HepG2 (cell line): ENCODE results near the gene ADAMTS4. TPM values are rescaled to one million over a fixed set of nuclear protein-coding genes. Genes with fewer than 3 reads are reported as not detected.

ENCODE experiments used
- ELF4 ChIP-seq: sonication (generic); formaldehyde crosslinking; IDR thresholded peaks from 2 replicates; pipeline ENCODE4 v1.5.0; 2020; ENCODE audit warnings: missing genetic modification reagents, mild to moderate bottlenecking, moderate library complexity, borderline replicate concordance
- POLR2A ChIP-seq, 2 experiments: IDR thresholded peaks; 2 replicates each; pipeline ENCODE4 v1.6.1; 2011; ENCODE audit warnings: low read depth in 2 of 2, low read length in 2 of 2, mild to moderate bottlenecking in 1 of 2, moderate library complexity in 1 of 2; ENCODE audit not compliant: insufficient read depth in 1 of 2
- ZNF205 ChIP-seq: IDR thresholded peaks from 2 replicates; pipeline ENCODE4 v1.6.1; 2018; ENCODE audit warnings: missing biosample characterization, missing genetic modification reagents
- ZNF343 ChIP-seq: sonication (generic); formaldehyde crosslinking; IDR thresholded peaks from 2 replicates; pipeline ENCODE4 v1.4.0; 2020; ENCODE audit warnings: mild to moderate bottlenecking, missing genetic modification reagents
- polyA plus RNA-seq, 8 experiments: library from polyadenylated mRNA; depleted of rRNA in 3 of 8; stranded (reverse) in 7 of 8; unstranded in 1 of 8; fragments of >200 nt; fragmentation: Illumina TruSeq in 4 of 8; extraction: Trizol in 4 of 8; gene quantifications; 2 replicates each; pipeline versions ENCODE4 v1.2.1 to v1.2.3, GENCODE V29; 2011 to 2016; ENCODE audit warnings: low read depth in 4 of 8, missing spikeins in 1 of 8, mixed read lengths in 1 of 8; ENCODE audit not compliant: insufficient read depth in 1 of 8
- total RNA-seq, 5 experiments: library from RNA; depleted of rRNA; stranded (reverse); fragments of >200 nt; fragmentation: Illumina TruSeq; extraction: Trizol; gene quantifications; 2 replicates each; pipeline ENCODE4 v1.2.3, GENCODE V29; 2016; ENCODE audit warnings: low read depth in 1 of 5
- TF ChIP-seq, protein P1 (sequence below): sonication (generic); formaldehyde crosslinking; conservative IDR thresholded peaks from 2 replicates; pipeline ENCODE4 v1.4.0; 2020; ENCODE audit warnings: mild to moderate bottlenecking, missing genetic modification reagents, moderate library complexity
- TF ChIP-seq, protein P2 (sequence below): sonication (generic); formaldehyde crosslinking; IDR thresholded peaks from 2 replicates; pipeline ENCODE4 v1.5.1; 2020; ENCODE audit warnings: mild to moderate bottlenecking, missing genetic modification reagents, borderline replicate concordance
- TF ChIP-seq, protein P3 (sequence below): IDR thresholded peaks from 2 replicates; pipeline ENCODE4 v1.6.1; 2016; ENCODE audit warnings: missing genetic modification reagents, missing compliant biosample characterization

ADAMTS4 gene
- total and polyA plus RNA-seq, 2 of the 13 experiments (the other 11 are each of a cell fraction or from before 2014, with no cell fraction given) = 0.51 to 1.7 TPM

DNA sequence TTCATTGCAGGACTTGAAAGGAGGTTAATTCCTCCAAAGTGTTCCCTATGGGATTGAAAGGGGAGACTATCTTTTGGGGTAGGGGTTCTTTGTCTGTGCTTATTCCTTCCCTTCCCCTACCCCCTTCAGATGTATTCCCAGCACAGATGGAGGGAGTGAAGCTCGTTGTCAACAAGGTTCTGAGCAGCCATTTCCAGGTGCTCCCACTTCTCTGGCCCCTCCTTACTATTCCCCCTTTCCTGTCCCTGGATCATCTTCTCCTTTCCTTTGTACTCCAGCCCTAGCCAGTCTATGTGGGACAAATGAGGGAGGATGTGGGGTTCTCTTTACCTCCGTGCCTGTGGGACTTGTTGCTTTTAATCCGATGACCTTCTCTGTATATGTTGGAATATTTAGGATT is 27.9 kb upstream of the ADAMTS4 start (continued):
- TF ChIP-seq, protein P1, sequence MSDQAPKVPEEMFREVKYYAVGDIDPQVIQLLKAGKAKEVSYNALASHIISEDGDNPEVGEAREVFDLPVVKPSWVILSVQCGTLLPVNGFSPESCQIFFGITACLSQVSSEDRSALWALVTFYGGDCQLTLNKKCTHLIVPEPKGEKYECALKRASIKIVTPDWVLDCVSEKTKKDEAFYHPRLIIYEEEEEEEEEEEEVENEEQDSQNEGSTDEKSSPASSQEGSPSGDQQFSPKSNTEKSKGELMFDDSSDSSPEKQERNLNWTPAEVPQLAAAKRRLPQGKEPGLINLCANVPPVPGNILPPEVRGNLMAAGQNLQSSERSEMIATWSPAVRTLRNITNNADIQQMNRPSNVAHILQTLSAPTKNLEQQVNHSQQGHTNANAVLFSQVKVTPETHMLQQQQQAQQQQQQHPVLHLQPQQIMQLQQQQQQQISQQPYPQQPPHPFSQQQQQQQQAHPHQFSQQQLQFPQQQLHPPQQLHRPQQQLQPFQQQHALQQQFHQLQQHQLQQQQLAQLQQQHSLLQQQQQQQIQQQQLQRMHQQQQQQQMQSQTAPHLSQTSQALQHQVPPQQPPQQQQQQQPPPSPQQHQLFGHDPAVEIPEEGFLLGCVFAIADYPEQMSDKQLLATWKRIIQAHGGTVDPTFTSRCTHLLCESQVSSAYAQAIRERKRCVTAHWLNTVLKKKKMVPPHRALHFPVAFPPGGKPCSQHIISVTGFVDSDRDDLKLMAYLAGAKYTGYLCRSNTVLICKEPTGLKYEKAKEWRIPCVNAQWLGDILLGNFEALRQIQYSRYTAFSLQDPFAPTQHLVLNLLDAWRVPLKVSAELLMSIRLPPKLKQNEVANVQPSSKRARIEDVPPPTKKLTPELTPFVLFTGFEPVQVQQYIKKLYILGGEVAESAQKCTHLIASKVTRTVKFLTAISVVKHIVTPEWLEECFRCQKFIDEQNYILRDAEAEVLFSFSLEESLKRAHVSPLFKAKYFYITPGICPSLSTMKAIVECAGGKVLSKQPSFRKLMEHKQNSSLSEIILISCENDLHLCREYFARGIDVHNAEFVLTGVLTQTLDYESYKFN (CRISPR knock-in tag) = 0 out of 2 replicates have a peak, but pooled peaks have one; percentile 6
- TF ChIP-seq, protein P2, sequence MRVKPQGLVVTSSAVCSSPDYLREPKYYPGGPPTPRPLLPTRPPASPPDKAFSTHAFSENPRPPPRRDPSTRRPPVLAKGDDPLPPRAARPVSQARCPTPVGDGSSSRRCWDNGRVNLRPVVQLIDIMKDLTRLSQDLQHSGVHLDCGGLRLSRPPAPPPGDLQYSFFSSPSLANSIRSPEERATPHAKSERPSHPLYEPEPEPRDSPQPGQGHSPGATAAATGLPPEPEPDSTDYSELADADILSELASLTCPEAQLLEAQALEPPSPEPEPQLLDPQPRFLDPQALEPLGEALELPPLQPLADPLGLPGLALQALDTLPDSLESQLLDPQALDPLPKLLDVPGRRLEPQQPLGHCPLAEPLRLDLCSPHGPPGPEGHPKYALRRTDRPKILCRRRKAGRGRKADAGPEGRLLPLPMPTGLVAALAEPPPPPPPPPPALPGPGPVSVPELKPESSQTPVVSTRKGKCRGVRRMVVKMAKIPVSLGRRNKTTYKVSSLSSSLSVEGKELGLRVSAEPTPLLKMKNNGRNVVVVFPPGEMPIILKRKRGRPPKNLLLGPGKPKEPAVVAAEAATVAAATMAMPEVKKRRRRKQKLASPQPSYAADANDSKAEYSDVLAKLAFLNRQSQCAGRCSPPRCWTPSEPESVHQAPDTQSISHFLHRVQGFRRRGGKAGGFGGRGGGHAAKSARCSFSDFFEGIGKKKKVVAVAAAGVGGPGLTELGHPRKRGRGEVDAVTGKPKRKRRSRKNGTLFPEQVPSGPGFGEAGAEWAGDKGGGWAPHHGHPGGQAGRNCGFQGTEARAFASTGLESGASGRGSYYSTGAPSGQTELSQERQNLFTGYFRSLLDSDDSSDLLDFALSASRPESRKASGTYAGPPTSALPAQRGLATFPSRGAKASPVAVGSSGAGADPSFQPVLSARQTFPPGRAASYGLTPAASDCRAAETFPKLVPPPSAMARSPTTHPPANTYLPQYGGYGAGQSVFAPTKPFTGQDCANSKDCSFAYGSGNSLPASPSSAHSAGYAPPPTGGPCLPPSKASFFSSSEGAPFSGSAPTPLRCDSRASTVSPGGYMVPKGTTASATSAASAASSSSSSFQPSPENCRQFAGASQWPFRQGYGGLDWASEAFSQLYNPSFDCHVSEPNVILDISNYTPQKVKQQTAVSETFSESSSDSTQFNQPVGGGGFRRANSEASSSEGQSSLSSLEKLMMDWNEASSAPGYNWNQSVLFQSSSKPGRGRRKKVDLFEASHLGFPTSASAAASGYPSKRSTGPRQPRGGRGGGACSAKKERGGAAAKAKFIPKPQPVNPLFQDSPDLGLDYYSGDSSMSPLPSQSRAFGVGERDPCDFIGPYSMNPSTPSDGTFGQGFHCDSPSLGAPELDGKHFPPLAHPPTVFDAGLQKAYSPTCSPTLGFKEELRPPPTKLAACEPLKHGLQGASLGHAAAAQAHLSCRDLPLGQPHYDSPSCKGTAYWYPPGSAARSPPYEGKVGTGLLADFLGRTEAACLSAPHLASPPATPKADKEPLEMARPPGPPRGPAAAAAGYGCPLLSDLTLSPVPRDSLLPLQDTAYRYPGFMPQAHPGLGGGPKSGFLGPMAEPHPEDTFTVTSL (CRISPR knock-in tag) = 0 out of 2 replicates have a peak, but pooled peaks have one; percentile 32
- TF ChIP-seq POLR2A (IDR thresholded peaks at IDR 0.05; ENCODE audit: insufficient read depth in 1 of 2, low read depth in 2 of 2, low read length in 2 of 2) = 0 out of 4 replicates have a peak, but pooled peaks of 1 of the 2 experiments have one; percentile 6
- TF ChIP-seq ZNF205 (CRISPR knock-in tag) = 0 out of 2 replicates have a peak, but pooled peaks have one; percentile 9
- 0 out of 2 replicates have a peak, but pooled peaks have one; percentile 21 for TF ChIP-seq ZNF343
- no peak for TF ChIP-seq ELF4 (CRISPR knock-in tag)
- TF ChIP-seq, protein P3, sequence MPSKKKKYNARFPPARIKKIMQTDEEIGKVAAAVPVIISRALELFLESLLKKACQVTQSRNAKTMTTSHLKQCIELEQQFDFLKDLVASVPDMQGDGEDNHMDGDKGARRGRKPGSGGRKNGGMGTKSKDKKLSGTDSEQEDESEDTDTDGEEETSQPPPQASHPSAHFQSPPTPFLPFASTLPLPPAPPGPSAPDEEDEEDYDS (CRISPR knock-in tag) = 0 out of 2 replicates have a peak, but pooled peaks have one; percentile 9
